Fibroblast of lung (primary cell): ENCODE results near the gene COL6A2. TPM values are rescaled to one million over a fixed set of nuclear protein-coding genes. Genes with fewer than 3 reads are reported as not detected.

Source experiments
- DNase-seq, 2 donors: peaks; one replicate each; pipeline versions ENCODE4 v3.0.0 to v3.0.0-alpha.2; 2010; ENCODE audit warnings: low read depth in 2 of 2
- H2AFZ ChIP-seq: 2 replicates; pipeline ENCODE4 v1.5.1; 2012; ENCODE audit warnings: low read length, control low read depth, inconsistent platforms
- H3K27ac ChIP-seq: 2 replicates; pipeline ENCODE4 v1.5.1; 2011; ENCODE audit warnings: low read length, control low read depth; ENCODE audit not compliant: insufficient read depth
- H3K27me3 ChIP-seq: 2 replicates; pipeline ENCODE4 v1.5.1; 2011; ENCODE audit warnings: mild to moderate bottlenecking, low read length; ENCODE audit not compliant: control insufficient read depth, insufficient read depth
- H3K36me3 ChIP-seq: 2 replicates; pipeline ENCODE4 v1.5.1; 2011; ENCODE audit warnings: low read length; ENCODE audit not compliant: control insufficient read depth, insufficient read depth
- H3K4me1 ChIP-seq: 2 replicates; pipeline ENCODE4 v1.5.1; 2011; ENCODE audit warnings: low read length; ENCODE audit not compliant: control insufficient read depth, insufficient read depth; ENCODE audit errors: extremely low read depth
- H3K4me2 ChIP-seq: 2 replicates; pipeline ENCODE4 v1.5.1; 2011; ENCODE audit warnings: low read length, control low read depth; ENCODE audit not compliant: insufficient read depth; ENCODE audit errors: extremely low read depth
- H3K4me3 ChIP-seq, 4 experiments: fragments of 200-600 bp in 1 of 4; sonication (generic) in 1 of 4; replicated peaks in 1 of 4; 2 replicates each; pipeline ENCODE4 v1.5.1; 2011 to 2016; ENCODE audit warnings: low read length in 4 of 4, low read depth in 3 of 4, mild to moderate bottlenecking in 3 of 4, control low read depth in 2 of 4, inconsistent platforms in 1 of 4, mixed read lengths in 1 of 4; ENCODE audit not compliant: insufficient read depth in 1 of 4; ENCODE audit errors: control extremely low read depth in 1 of 4
- H3K79me2 ChIP-seq: 2 replicates; pipeline ENCODE4 v1.5.1; 2012; ENCODE audit warnings: mild to moderate bottlenecking, low read length, inconsistent platforms; ENCODE audit not compliant: control insufficient read depth, insufficient read depth
- H3K9ac ChIP-seq: 2 replicates; pipeline ENCODE4 v1.5.1; 2011; ENCODE audit warnings: mild to moderate bottlenecking, low read length, control low read depth; ENCODE audit not compliant: insufficient read depth
- H3K9me3 ChIP-seq: 2 replicates; pipeline ENCODE4 v1.5.1; 2012; ENCODE audit warnings: low read depth, low read length; ENCODE audit not compliant: control insufficient read depth, insufficient read depth
- H4K20me1 ChIP-seq: 2 replicates; pipeline ENCODE4 v1.5.1; 2011; ENCODE audit warnings: low read length; ENCODE audit not compliant: control insufficient read depth, insufficient read depth; ENCODE audit errors: extremely low read depth
- EZH2 ChIP-seq: IDR thresholded peaks from 2 replicates; pipeline ENCODE4 v1.5.1; 2012; ENCODE audit warnings: low read length, control low read depth, mild to moderate bottlenecking; ENCODE audit errors: missing control alignments
- polyA plus RNA-seq, 2 donors: library from polyadenylated mRNA; depleted of rRNA in 1 of 2; stranded (reverse) in 1 of 2; unstranded in 1 of 2; fragments of >200 nt; gene quantifications; 2 replicates each; pipeline ENCODE4 v1.2.1, GENCODE V29; 2011 to 2012; ENCODE audit warnings: missing spikeins in 1 of 2
- total RNA-seq: library from RNA; depleted of rRNA; stranded (reverse); fragments of >200 nt; gene quantifications from 2 replicates; pipeline ENCODE4 v1.2.1, GENCODE V29; 2014
- TF ChIP-seq, protein P1 (sequence below), 2 donors: IDR thresholded peaks in 1 of 2; conservative IDR thresholded peaks in 1 of 2; 1 replicate in 1 of 2; 2 replicates in 1 of 2; pipeline ENCODE4 v1.5.1; 2011 to 2012; ENCODE audit warnings: low read length in 2 of 2, control low read depth in 1 of 2, inconsistent platforms in 1 of 2, low read depth in 1 of 2, mild to moderate bottlenecking in 1 of 2

COL6A2 gene
- total and polyA plus RNA-seq, 2 donors (not counting 1 experiment from before 2014, with no cell fraction given): 702 to 782 TPM

DNA sequence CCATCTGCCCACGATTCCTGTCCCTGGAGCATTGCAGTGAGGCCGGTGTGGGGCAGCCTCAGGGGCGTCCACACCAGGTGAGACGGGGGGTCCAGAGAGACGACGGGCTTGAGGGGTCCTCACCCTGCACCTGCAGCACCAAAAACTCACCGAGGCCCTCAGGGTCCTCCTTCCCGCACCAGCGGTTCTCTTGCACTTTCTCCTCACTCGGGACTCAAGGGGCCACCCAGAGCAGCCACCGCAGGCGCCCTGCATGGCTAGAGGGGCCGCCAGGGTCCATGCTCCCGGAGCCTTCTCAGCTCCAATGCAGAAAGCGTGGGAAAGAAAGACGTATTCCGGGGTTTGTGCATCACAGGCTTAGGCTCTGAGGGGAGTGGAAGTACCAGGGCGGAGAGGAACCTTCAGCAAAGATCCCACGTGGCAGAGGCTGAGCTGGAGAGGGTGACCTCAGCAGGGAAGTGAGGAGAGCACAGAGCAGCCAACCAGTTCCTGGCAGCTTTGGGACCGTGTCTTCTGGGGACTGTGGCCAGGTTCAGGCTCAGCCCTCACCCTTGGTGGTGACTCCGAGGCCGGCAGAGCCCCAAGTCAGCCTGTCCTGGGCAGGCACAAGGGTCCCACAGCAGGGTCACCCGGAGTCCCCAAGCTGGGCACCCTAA, 19.5 kb upstream of the COL6A2 start:
- Histone ChIP-seq H3K4me1 (peaks cover 29% of the 10 kb centered on the region), H4K20me1 (no peaks in the 10 kb centered on the region), H3K27ac (peak overlapping the region; percentile 79), H3K36me3 (no peaks in the 10 kb centered on the region), H3K4me3 (no peak overlapping the region), H3K27me3 (no peaks in the 10 kb centered on the region), H3K79me2 (no peaks in the 10 kb centered on the region), H3K4me2 (no peak overlapping the region), H3K9ac (peak overlapping the region; percentile 68), H2AFZ (no peak overlapping the region), H3K9me3 (no peaks in the 10 kb centered on the region)
- peak in 1 of 2 donors; percentile 76 for DNase-seq
- TF ChIP-seq, protein P1, sequence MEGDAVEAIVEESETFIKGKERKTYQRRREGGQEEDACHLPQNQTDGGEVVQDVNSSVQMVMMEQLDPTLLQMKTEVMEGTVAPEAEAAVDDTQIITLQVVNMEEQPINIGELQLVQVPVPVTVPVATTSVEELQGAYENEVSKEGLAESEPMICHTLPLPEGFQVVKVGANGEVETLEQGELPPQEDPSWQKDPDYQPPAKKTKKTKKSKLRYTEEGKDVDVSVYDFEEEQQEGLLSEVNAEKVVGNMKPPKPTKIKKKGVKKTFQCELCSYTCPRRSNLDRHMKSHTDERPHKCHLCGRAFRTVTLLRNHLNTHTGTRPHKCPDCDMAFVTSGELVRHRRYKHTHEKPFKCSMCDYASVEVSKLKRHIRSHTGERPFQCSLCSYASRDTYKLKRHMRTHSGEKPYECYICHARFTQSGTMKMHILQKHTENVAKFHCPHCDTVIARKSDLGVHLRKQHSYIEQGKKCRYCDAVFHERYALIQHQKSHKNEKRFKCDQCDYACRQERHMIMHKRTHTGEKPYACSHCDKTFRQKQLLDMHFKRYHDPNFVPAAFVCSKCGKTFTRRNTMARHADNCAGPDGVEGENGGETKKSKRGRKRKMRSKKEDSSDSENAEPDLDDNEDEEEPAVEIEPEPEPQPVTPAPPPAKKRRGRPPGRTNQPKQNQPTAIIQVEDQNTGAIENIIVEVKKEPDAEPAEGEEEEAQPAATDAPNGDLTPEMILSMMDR (conservative IDR thresholded peaks at IDR 0.05 in 1 of 2, IDR thresholded peaks at IDR 0.05 in 1 of 2; ENCODE audit: low read depth in 1 of 2, low read length in 2 of 2): no peak
- no peak for TF ChIP-seq EZH2

DNA sequence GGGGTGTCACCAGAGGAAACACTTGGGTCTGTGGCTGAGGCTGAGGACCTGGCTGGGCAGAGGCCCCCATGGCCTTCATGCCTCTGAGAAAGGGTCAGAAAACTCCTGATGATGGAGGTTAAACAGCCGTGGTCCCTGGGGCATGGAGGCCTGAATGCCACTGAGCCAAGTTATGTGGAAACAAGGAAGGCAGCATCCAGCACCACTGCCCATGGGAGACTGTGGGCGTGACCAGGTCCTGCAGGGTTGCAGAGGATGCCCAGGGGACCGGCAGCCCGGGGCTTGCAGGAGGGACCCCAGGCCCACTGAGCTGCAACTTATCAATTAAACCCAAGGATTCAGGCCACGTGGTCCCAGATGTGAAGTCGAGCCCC, 18.9 kb upstream of the COL6A2 start:
- Histone ChIP-seq H3K9me3 (no peaks in the 10 kb centered on the region), H3K27ac (peak overlapping the region; percentile 79), H3K4me1 (peaks cover 29% of the 10 kb centered on the region), H2AFZ (no peak overlapping the region), H3K4me2 (peak overlapping the region; percentile 29), H3K36me3 (no peaks in the 10 kb centered on the region), H3K27me3 (no peaks in the 10 kb centered on the region), H4K20me1 (no peaks in the 10 kb centered on the region), H3K9ac (peak overlapping the region; percentile 68), H3K79me2 (no peaks in the 10 kb centered on the region), H3K4me3 (no peak overlapping the region)
- TF ChIP-seq, protein P1 (conservative IDR thresholded peaks at IDR 0.05 in 1 of 2, IDR thresholded peaks at IDR 0.05 in 1 of 2; ENCODE audit: low read depth in 1 of 2, low read length in 2 of 2): no peak
- TF ChIP-seq EZH2: no peak
- DNase-seq: no peak

DNA sequence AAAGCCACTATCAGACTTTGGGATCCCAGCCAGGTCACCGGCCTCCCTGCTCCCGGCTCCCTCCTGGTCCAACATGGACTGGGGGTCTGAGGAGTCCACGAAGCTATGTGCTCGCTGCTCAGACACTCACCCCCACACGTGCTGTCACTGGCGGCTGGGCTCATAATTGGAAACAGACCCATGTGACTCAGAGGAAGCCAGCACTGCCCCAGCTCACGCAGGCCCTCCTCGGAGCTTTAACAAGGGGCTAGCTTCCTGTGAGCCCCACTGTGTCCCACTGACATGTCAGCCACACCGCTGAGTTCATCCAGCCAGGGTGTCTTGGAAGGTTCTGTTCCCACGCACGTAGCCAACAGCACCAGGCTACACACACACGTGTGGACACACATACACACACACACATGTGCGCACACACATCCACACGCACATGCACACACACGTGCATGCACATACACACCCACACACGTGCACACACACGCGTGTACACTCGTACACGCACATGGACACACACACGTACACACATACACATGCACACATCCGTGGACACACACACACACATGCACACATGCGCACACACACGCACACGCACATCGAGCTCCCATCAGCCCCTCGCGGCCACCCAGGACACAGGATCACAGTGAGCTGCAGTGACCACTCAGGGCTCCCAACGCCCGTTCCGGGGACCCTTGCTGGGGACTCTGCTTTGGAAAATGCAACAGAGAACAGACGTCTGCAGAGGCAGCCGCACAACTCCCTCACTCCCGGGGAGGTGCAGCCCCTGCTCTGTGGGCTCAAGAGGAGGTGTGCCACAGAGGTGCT, 18.4 kb upstream of the COL6A2 start:
- Histone ChIP-seq H3K4me1 (peaks cover 29% of the 10 kb centered on the region), H3K4me3 (no peak overlapping the region), H4K20me1 (no peaks in the 10 kb centered on the region), H3K79me2 (no peaks in the 10 kb centered on the region), H3K9ac (peak overlapping the region; percentile 68), H3K9me3 (no peaks in the 10 kb centered on the region), H3K27me3 (no peaks in the 10 kb centered on the region), H3K27ac (peak overlapping the region; percentile 79), H3K36me3 (no peaks in the 10 kb centered on the region), H3K4me2 (peak overlapping the region; percentile 29), H2AFZ (no peak overlapping the region)
- DNase-seq: peak; percentile 65 to 87
- TF ChIP-seq EZH2: no peak
- TF ChIP-seq, protein P1 (conservative IDR thresholded peaks at IDR 0.05 in 1 of 2, IDR thresholded peaks at IDR 0.05 in 1 of 2; ENCODE audit: low read depth in 1 of 2, low read length in 2 of 2): no peak
